Endometrium (tissue), 2 donors: ENCODE measurements around the gene PIEZO2.

Experiments
- FAIRE-seq: peaks from 2 replicates; lab custom pipeline; 2012; peaks lifted over from hg19 to GRCh38; lab: Jason Lieb, UNC
- donor health status: control.
- donor health status: control.

The PIEZO2 gene

GRCh38 chr18:11064727-11065460 is 84.5 kb downstream of the PIEZO2 start:
- no peak for FAIRE-seq

- FAIRE-seq, result no peak
Observed at GRCh38 chr18:11064106-11064505, 85.3 kb downstream of the PIEZO2 start.

GRCh38 chr18:11055721-11056120 is 93.6 kb downstream of the PIEZO2 start:
- no peak for FAIRE-seq

- FAIRE-seq, result no peak
Observed at GRCh38 chr18:11054497-11054896, 94.9 kb downstream of the PIEZO2 start.

- FAIRE-seq, result no peak
Observed at GRCh38 chr18:11053293-11053692, 96.1 kb downstream of the PIEZO2 start.

GRCh38 chr18:11052800-11053199 is 96.6 kb downstream of the PIEZO2 start:
- no peak for FAIRE-seq

- no peak for FAIRE-seq
Observed at GRCh38 chr18:11051462-11051861, 97.9 kb downstream of the PIEZO2 start.

GRCh38 chr18:11050966-11051365 is 98.4 kb downstream of the PIEZO2 start:
- FAIRE-seq, result no peak

GRCh38 chr18:11047817-11048216 is 101.6 kb downstream of the PIEZO2 start:
- FAIRE-seq, result no peak

GRCh38 chr18:11047156-11047555 is 102.2 kb downstream of the PIEZO2 start:
- FAIRE-seq, result no peak

GRCh38 chr18:11046140-11046539 is 103.2 kb downstream of the PIEZO2 start:
- no peak for FAIRE-seq

- no peak for FAIRE-seq
Observed at GRCh38 chr18:11043694-11044093, 105.7 kb downstream of the PIEZO2 start.

- FAIRE-seq, result no peak
Observed at GRCh38 chr18:11042247-11042646, 107.1 kb downstream of the PIEZO2 start.

GRCh38 chr18:11040823-11041656 is 108.3 kb downstream of the PIEZO2 start:
- FAIRE-seq, result no peak

- no peak for FAIRE-seq
Observed at GRCh38 chr18:11040359-11040758, 109.0 kb downstream of the PIEZO2 start.

- no peak for FAIRE-seq
Observed at GRCh38 chr18:11037533-11038240, 111.7 kb downstream of the PIEZO2 start.

- no peak for FAIRE-seq
Observed at GRCh38 chr18:11035814-11036495, 113.4 kb downstream of the PIEZO2 start.

GRCh38 chr18:11035376-11035775 is 114.0 kb downstream of the PIEZO2 start:
- FAIRE-seq, result no peak

GRCh38 chr18:11034884-11035283 is 114.5 kb downstream of the PIEZO2 start:
- no peak for FAIRE-seq

- FAIRE-seq, result no peak
Observed at GRCh38 chr18:11033503-11033902, 115.9 kb downstream of the PIEZO2 start.

GRCh38 chr18:11031966-11032365 is 117.4 kb downstream of the PIEZO2 start:
- FAIRE-seq, result no peak

GRCh38 chr18:11029021-11029420 is 120.3 kb downstream of the PIEZO2 start:
- FAIRE-seq, result no peak
